HFFc6 (cell line): Measurements from ENCODE around the gene GLRA3. TPM values are rescaled to one million over a fixed set of nuclear protein-coding genes. Genes with fewer than 3 reads are reported as not detected.

ENCODE experiments used
- DNase-seq: peaks from one replicate; pipeline ENCODE4 v3.0.0-alpha.2; 2018
- H3K27ac Mint-ChIP-seq: 2 replicates; pipeline ENCODE4 v1.8.0; 2020; ENCODE audit warnings: mild to moderate bottlenecking, mixed read lengths
- H3K27me3 Mint-ChIP-seq: 2 replicates; pipeline ENCODE4 v1.8.0; 2021; ENCODE audit warnings: mild to moderate bottlenecking, moderate library complexity, mixed read lengths; ENCODE audit not compliant: insufficient read depth
- H3K36me3 Mint-ChIP-seq: 2 replicates; pipeline ENCODE4 v1.8.0; 2021; ENCODE audit warnings: low read depth, mixed read lengths
- H3K4me1 Mint-ChIP-seq: 2 replicates; pipeline ENCODE4 v1.8.0; 2020; ENCODE audit warnings: low read depth, mixed read lengths
- H3K4me3 Mint-ChIP-seq: 2 replicates; pipeline ENCODE4 v1.8.0; 2020; ENCODE audit warnings: mild to moderate bottlenecking, moderate library complexity, mixed read lengths
- H3K9me3 Mint-ChIP-seq: 2 replicates; pipeline ENCODE4 v1.8.0; 2020; ENCODE audit warnings: mild to moderate bottlenecking, mixed read lengths
- total RNA-seq, 6 experiments: library from RNA; stranded (reverse); fragmentation: NEBNext Ultra II Directional; extraction: Animal tissue kit (Norgen Biotek cat#: 25700); gene quantifications; 2 replicates in 1 of 6; 3 replicates in 5 of 6; pipeline ENCODE4 v1.2.3, GENCODE V29; 2021
- TF ChIP-seq, protein P1 (sequence below): fragments of 200-600 bp; sonication (generic); IDR thresholded peaks from 2 replicates; pipeline ENCODE4 v1.5.0; 2021; ENCODE audit warnings: antibody characterized with exemption, mild to moderate bottlenecking

The GLRA3 gene
- total RNA-seq, 6 experiments from 2014 or later = not detected

DNA sequence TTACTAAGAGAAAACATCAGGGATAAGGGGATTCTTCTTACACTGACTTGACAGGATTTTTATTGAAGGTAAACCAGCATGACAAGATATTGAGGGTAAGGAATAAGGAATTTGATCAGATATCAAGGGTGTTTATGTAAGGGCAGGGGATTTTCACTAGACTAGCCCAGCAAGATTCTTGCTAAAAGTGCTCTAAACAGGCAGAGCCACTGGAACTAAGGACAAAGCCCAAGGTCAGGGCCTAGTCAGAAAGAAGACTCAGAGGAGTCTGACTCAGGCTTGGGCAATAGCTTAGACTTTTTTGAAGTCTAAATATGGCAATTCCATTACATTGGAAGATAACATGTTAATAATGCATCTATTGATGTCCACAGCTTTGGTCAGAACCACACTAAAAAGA is 6.5 kb upstream of the GLRA3 start:
- H3K4me3 Mint-ChIP-seq = no peak overlapping the region
- TF ChIP-seq, protein P1, sequence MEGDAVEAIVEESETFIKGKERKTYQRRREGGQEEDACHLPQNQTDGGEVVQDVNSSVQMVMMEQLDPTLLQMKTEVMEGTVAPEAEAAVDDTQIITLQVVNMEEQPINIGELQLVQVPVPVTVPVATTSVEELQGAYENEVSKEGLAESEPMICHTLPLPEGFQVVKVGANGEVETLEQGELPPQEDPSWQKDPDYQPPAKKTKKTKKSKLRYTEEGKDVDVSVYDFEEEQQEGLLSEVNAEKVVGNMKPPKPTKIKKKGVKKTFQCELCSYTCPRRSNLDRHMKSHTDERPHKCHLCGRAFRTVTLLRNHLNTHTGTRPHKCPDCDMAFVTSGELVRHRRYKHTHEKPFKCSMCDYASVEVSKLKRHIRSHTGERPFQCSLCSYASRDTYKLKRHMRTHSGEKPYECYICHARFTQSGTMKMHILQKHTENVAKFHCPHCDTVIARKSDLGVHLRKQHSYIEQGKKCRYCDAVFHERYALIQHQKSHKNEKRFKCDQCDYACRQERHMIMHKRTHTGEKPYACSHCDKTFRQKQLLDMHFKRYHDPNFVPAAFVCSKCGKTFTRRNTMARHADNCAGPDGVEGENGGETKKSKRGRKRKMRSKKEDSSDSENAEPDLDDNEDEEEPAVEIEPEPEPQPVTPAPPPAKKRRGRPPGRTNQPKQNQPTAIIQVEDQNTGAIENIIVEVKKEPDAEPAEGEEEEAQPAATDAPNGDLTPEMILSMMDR = no peak
- no peak overlapping the region for H3K27ac Mint-ChIP-seq
- H3K27me3 Mint-ChIP-seq = no peaks in the 10 kb centered on the region
- peaks cover 17% of the 10 kb centered on the region for H3K9me3 Mint-ChIP-seq
- H3K36me3 Mint-ChIP-seq = no peaks in the 10 kb centered on the region
- DNase-seq = no peak
- no peaks in the 10 kb centered on the region for H3K4me1 Mint-ChIP-seq

DNA sequence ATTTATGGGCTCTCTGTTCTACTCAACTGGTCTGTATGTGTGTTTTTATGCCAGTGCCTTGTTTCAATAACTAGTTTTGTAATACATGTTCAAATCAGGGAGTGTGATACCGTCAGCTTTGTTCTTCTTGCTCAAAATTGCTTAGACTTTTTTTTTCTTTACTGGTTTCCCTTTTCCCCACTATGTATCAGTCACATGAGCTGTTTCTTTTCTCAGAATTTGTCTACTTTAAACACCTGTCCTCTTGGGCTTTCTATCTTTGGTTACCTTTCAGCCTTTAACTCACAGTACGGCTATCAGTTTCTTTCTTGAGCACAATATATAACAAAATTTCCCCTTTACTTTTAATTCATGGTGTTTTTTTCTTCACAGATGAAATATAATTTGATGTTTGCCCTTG is 5.4 kb upstream of the GLRA3 start:
- Mint-ChIP-seq H3K9me3 (peaks cover 25% of the 10 kb centered on the region), H3K4me1 (no peaks in the 10 kb centered on the region), H3K27me3 (no peaks in the 10 kb centered on the region), H3K4me3 (no peak overlapping the region), H3K36me3 (no peaks in the 10 kb centered on the region), H3K27ac (no peak overlapping the region)
- TF ChIP-seq, protein P1 = no peak
- no peak for DNase-seq

DNA sequence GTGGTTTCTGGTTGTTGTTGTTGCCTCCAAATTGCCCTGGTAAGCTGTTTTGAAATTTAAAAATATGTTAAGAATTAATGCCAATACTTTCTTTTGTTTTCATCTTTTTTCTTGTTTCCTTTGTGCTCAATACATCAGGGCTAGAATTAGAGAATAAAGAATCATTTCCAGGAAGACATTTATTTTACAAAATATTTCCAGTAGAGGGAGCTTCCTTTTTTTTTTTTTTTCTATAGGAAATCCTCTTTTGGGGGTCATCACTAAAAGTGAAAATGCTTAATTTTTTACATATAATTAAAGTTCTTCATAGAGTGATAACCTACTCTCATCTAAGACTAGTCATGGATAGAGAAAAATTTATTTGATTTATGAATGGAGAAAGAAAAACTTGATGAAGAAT is 2.4 kb downstream of the GLRA3 start:
- Mint-ChIP-seq H3K9me3 (peaks cover 27% of the 10 kb centered on the region), H3K27ac (no peak overlapping the region), H3K4me3 (no peak overlapping the region), H3K4me1 (no peaks in the 10 kb centered on the region), H3K36me3 (no peaks in the 10 kb centered on the region), H3K27me3 (no peaks in the 10 kb centered on the region)
- TF ChIP-seq, protein P1 = peak; percentile 33
- no peak for DNase-seq

DNA sequence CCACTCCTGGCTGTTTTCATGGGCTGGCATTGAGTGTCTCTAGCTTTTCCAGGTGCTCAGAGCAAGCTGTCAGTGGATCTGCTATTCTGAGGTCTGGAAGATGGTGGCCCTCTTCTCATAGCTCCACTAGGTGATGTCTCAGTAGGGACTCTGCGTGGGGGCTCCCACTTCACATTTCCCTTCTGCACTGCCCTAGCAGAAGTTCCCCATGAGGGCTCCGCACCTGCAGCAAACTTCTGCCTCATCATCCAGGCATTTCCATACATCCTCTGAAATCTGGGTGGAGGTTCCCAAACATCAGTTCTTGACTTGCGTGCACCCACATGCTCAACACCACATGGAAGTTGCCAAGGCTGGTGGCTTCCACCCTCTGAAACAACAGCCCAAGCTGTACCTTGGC is 13.8 kb downstream of the GLRA3 start:
- H3K4me1 Mint-ChIP-seq = no peaks in the 10 kb centered on the region
- no peaks in the 10 kb centered on the region; the same call in 1 of the 2 replicates for H3K36me3 Mint-ChIP-seq
- H3K4me3 Mint-ChIP-seq = no peak overlapping the region
- peaks cover 38% of the 10 kb centered on the region for H3K9me3 Mint-ChIP-seq
- DNase-seq = no peak
- no peaks in the 10 kb centered on the region for H3K27me3 Mint-ChIP-seq
- H3K27ac Mint-ChIP-seq = no peak overlapping the region
- TF ChIP-seq, protein P1 = no peak

DNA sequence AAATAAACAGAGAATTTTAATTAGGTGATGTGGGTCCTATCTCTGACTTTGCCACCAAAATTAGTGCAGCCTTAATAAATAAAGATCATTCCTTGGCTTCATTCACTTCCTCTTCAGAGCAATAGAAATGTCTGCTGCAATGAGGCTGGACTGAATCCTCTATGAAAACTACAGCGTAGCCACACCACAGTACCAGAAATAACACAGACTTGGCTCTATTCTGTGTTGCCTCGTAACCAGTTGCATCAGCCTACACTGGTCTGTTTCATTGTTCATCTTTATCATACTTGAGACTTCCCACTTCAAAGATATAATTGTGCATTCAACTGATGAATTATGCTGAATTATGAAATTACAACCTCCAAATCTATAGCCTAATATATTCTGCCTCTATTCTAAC is 15.8 kb downstream of the GLRA3 start:
- TF ChIP-seq, protein P1 = no peak
- no peak for DNase-seq
- Mint-ChIP-seq H3K36me3 (no peaks in the 10 kb centered on the region; the same call in 1 of the 2 replicates), H3K4me1 (no peaks in the 10 kb centered on the region), H3K4me3 (no peak overlapping the region), H3K9me3 (peaks cover 42% of the 10 kb centered on the region), H3K27me3 (no peaks in the 10 kb centered on the region), H3K27ac (no peak overlapping the region)

DNA sequence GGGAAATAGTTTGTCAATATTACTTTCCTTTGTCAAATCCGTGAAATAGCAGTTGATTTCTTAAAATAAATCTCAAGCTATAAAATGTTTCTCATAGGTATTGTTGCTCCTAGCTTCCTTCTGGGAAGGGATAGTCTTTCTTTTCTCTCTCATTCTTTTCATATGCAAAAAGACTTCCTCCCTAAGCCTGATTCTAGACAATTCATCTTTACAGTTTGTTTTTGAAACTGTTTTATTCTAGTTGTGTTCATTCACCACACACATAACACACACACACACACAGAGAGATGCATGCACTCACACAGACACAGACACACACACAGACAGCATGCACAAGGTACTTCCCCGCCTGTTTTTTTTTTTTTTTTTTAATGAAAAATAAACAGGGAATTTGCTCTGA is 18.2 kb downstream of the GLRA3 start:
- DNase-seq = no peak
- Mint-ChIP-seq H3K27ac (no peak overlapping the region), H3K36me3 (no peaks in the 10 kb centered on the region; the same call in 1 of the 2 replicates), H3K4me1 (no peaks in the 10 kb centered on the region), H3K4me3 (no peak overlapping the region), H3K9me3 (peaks cover 31% of the 10 kb centered on the region), H3K27me3 (no peaks in the 10 kb centered on the region)
- TF ChIP-seq, protein P1 = no peak
